Measurements from ENCODE around the gene INTS1.
"Not testable (repeated sequence)": the region's sequence is repeated elsewhere in the genome, so short reads cannot be mapped to it uniquely, and the experiment has no call there.

The INTS1 gene

GRCh38 chr7:1444214-1444924 is 59.8 kb downstream of the INTS1 start:
- DNase-seq: no peak

- DNase-seq: not testable (repeated sequence)
Measured at GRCh38 chr7:1443587-1444200, 60.5 kb downstream of the INTS1 start.

GRCh38 chr7:1442355-1443124 is 61.6 kb downstream of the INTS1 start:
- DNase-seq: no peak

- no peak for DNase-seq
Measured at GRCh38 chr7:1441615-1442354, 62.4 kb downstream of the INTS1 start.

GRCh38 chr7:1440620-1441019 is 63.6 kb downstream of the INTS1 start:
- DNase-seq: no peak

DNA sequence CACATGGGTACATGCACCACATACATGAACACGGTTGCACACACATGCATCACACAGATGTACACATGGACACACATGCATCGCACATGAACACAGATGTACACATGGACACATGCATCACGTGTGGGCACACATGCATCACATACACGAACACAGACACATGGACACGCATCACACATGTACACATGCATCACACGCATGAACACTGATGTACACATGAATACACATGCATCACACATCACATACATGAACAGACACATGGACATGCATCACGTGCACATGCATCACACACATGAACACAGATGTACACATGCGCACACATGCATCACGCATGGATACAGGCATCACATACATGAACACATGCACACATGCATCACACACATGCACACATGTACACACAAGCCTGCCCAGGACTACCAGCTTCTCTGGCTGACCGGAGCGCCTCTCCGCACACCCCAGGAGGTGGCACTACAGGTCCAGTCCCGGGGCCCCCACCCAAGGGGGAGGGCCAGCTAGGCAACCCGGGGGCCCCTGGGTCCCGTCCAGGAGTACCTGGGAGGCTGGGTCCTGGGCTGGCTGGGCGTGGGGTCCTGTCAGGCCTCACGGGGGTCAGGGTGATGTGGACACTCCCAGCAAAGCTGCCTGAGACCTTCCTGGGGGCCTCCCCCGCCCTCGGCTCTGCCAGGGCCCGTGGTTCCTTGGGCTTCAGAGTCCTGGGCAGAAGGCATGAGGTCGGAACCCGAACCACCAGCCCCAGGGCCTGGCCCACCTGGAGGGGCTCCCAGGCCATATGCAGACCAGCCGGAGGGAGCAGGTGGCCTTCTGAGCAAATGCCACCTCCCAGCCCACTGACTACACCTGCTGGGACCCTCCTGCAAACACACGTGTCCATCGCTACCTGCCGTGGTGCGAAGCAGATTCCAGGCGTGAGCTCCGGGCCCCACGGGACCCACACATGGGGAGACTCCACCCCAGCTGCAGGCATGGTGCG is 64.5 kb downstream of the INTS1 start:
- no peak for DNase-seq

GRCh38 chr7:1438821-1439220 is 65.4 kb downstream of the INTS1 start:
- no peak for DNase-seq

DNA sequence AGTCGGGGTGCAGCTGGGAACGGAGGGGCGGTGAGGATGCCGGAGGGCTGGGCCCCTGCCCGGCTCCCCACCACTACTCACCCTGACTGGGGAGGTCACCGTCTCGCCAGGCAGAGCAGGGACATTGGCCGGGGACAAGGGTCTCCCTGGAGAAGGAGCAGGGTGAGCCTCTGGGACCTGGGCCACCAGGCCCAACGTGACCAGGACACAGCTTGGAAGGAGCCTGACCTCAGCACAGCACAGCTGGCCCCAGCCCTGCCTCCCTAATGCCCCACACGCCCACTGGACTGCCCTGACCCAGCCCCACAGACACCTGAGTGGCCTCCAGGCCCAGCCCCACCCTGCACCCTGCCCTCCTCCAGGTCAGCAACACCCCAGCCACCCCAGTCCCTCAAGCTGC is 66.0 kb downstream of the INTS1 start:
- no peak for DNase-seq

- DNase-seq: no peak
Measured at GRCh38 chr7:1437155-1437880, 66.9 kb downstream of the INTS1 start.

DNA sequence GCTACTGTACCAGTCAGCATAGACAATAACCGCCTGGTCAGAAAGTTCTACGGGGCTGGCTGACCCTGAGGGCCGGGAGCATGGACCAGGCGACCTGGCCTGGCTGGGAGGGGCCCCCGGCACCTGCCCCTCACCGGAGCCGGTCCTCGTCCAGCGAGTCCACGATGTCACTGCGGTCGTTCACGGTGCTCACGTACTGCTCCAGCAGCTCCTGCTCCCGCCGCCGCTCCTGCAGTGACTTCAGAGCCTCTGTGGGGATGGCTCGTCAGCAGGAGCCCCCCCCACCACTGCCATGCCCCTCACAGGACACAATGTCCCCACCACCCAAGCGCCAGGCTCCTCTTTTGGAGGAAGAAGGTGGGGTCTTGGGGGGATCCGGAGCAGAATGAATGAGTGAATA is 67.6 kb downstream of the INTS1 start:
- DNase-seq: no peak

DNA sequence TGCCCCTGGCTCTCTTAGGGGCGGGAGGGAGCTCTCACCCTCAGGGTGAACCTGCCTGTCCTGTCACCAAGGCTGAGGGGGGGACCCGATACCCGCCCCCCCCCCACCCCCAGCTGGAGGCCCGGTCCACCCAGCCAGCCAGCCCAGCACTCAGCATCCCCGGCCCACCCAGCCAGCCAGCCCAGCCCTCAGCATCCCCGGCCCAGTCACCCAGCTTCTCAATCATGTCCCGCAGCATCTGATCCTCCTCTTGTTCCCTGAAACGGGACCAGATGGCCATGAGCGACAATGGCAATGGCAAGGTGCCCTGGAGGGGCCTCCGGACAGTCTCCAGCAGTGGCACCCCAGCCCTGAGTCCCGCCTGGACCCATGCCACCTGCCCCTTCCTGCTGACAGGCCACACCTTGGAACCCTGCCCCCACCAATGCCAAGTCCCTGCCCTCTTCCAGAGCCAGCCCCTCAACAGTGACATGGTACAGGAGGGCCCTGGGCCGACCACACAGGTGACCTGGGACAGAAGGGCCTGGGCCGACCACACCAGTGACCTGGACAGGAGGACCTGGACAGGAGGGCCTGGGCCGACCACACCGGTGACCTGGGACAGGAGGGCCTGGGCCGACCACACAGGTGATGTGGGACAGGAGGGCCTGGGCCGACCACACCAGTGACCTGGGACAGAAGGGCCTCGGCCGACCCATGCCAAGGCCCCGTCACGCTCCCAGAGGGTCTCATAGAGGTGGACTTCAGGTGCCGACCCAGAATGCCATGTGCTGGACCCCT is 69.1 kb downstream of the INTS1 start:
- DNase-seq: no peak

- DNase-seq: no peak
Measured at GRCh38 chr7:1434165-1434718, 69.9 kb downstream of the INTS1 start.

DNA sequence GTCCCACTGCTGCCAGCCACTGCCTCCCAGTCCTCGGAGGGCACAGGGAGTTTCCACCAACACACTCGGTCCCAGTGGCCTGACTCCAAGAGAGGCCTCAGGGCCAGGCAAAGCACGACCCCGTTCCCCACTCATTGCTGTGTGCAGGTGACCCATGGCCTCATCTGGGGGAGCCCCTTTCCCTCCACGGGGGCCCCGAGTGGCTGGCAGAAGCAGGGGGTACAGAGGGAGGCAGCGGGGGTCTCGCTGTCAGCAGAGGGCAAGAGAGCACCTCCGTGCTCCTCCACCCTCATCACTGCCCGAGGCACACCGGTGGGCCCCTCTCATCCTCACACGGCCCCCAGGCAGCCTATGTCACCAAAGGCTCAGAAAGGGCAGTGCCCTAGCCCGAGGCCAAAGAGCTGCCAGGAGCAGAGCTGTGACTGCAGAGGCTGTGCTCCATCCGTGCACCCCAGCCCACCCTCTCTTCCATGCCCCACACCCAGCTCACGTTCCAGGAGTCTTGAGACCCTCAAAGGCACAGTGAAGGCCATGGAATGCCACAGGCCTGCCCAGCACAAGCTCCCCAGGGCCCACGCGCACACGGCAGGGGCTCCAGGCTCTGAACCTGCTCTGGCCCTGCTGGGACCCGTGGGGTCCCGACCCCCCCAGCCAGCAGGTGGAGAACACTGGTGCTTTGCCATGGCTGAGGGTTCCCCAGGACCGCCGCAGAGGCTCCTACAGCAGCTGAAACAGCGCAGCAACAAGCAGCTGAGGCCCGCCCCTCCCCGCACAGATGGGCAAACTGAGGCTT is 70.9 kb downstream of the INTS1 start:
- no peak for DNase-seq

DNA sequence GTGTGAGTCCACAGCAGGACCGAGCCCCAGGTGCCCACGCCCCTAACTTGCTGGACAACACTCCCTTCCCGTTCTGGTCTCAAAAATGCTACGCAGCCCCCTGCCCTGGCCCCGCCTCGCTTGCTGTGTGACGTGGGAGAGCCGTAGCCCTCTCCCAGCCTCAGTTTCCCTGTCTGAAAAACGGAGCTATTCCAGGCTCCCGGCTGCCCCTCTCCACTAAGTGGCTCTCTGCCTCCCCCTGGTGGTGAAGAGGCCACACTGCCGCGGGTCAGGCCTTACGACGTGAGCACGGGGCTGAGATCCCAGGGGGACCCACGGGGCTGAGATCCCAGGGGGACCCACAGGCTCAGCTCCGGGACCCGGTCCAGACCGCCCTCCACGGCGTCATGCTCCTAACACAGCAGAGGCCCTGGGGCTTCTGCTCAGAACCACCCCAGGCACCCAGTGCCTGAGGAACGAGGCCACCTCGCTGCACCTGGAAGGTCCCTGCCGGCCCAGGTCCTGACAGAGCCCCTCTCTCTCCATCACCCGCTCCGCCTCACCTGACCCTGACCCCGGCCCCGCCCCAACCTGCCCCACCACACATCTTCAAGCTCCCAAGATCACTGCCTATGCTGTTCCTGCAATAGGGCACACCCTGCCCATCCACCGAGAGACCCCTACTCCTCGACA is 71.6 kb downstream of the INTS1 start:
- DNase-seq: peak; percentile 31

GRCh38 chr7:1431634-1432380 is 72.4 kb downstream of the INTS1 start:
- no peak for DNase-seq

GRCh38 chr7:1431226-1431625 is 73.0 kb downstream of the INTS1 start:
- no peak for DNase-seq

GRCh38 chr7:1430056-1430845 is 73.9 kb downstream of the INTS1 start:
- no peak for DNase-seq
